Measurements from ENCODE around the gene HYCC2. TPM values are rescaled to one million over a fixed set of nuclear protein-coding genes. Genes with fewer than 3 reads are reported as not detected.
"Not testable (repeated sequence)": the region's sequence is repeated elsewhere in the genome, so short reads cannot be mapped to it uniquely, and the experiment has no call there.

HYCC2 gene
- 6.9 TPM for polyA plus RNA-seq (ENCODE audit: insufficient read length)

GRCh38 chr2:201071479-201072200 lies at the start of gene HYCC2, which contains the start of gene NDUFB3:
Gene HYCC2, minus strand, starts transcription at chr2:201071671. Its CDS starts 47,662 bp downstream, at chr2:201024009.
Gene NDUFB3, plus strand, starts transcription at chr2:201072001. Its CDS starts 6,882 bp downstream, at chr2:201078883.
- peak; percentile 96 for DNase-seq

GRCh38 chr2:201118961-201119854 lies 47.7 kb upstream of the HYCC2 start:
- DNase-seq, result no peak

- DNase-seq, result peak; percentile 77
Observed at GRCh38 chr2:201118121-201118960, 46.9 kb upstream of the HYCC2 start.

GRCh38 chr2:201117735-201118094 lies 46.2 kb upstream of the HYCC2 start:
- DNase-seq, result not testable (repeated sequence)

GRCh38 chr2:201116959-201117734 lies 45.7 kb upstream of the HYCC2 start:
- peak; percentile 61 for DNase-seq

GRCh38 chr2:201116115-201116958 lies 44.9 kb upstream of the HYCC2 start, which contains the start of gene CFLAR:
Gene CFLAR, plus strand, starts transcription at chr2:201116164. Its CDS starts 13,702 bp downstream, at chr2:201129866.
- peak; percentile 79 for DNase-seq

GRCh38 chr2:201114846-201115245 lies 43.4 kb upstream of the HYCC2 start:
- no peak for DNase-seq

- DNase-seq, result no peak
Observed at GRCh38 chr2:201114350-201114749, 42.9 kb upstream of the HYCC2 start.

GRCh38 chr2:201111096-201111495 lies 39.6 kb upstream of the HYCC2 start:
- no peak for DNase-seq

GRCh38 chr2:201110615-201111014 lies 39.1 kb upstream of the HYCC2 start:
- no peak for DNase-seq

GRCh38 chr2:201109186-201109585 lies 37.7 kb upstream of the HYCC2 start:
- no peak for DNase-seq

GRCh38 chr2:201108341-201108740 lies 36.9 kb upstream of the HYCC2 start:
- DNase-seq, result no peak

- no peak for DNase-seq
Observed at GRCh38 chr2:201107624-201108023, 36.2 kb upstream of the HYCC2 start.

- no peak for DNase-seq
Observed at GRCh38 chr2:201105759-201106158, 34.3 kb upstream of the HYCC2 start.

GRCh38 chr2:201100497-201100896 lies 29.0 kb upstream of the HYCC2 start:
- no peak for DNase-seq

- DNase-seq, result no peak
Observed at GRCh38 chr2:201093573-201093972, 22.1 kb upstream of the HYCC2 start.

GRCh38 chr2:201090574-201090973 lies 19.1 kb upstream of the HYCC2 start:
- DNase-seq, result no peak

GRCh38 chr2:201084863-201085262 lies 13.4 kb upstream of the HYCC2 start:
- DNase-seq, result no peak

GRCh38 chr2:201074996-201075395 lies 3.5 kb upstream of the HYCC2 start:
- DNase-seq, result no peak

- DNase-seq, result no peak
Observed at GRCh38 chr2:201073071-201073470, 1.6 kb upstream of the HYCC2 start.

GRCh38 chr2:201072201-201072530 lies 695 bp upstream of the HYCC2 start:
- no peak for DNase-seq

Data from hindlimb muscle (tissue), 1 donor.